OCI-LY3 (cell line): ENCODE data around the gene GRID1.

Experiments used
- EZH2phosphoT487 ChIP-seq: fragments of 200-600 bp; shearing (Covaris generic); IDR thresholded peaks from 2 replicates; pipeline ENCODE4 v1.6.1; 2018; ENCODE audit warnings: antibody characterized with exemption, mixed run types, low read depth
- TF ChIP-seq, protein P1 (sequence below): fragments of 200-600, 300-600 bp; sonication (generic); IDR thresholded peaks from 2 replicates; pipeline ENCODE4 v1.5.1; 2014; ENCODE audit warnings: antibody characterized with exemption, low read length, low read depth

DNA sequence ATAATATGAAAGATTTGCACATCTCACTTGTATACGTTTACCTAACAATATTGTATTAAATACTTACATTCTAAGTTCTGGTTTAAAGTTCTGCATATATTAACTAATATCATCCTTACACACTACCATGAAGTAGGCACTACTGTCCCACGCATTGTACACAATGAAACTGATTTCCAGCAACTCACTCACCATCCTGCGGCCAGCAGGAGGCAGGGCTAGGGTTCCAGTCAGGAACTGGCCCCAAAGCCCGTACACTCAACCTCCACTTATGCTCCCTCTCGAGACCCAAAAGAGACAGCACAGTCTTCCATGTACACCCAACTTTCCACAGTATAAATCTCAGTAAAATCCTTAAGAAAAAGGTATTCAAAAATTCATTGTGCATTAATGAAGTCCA, 41.4 kb downstream of the GRID1 start:
- TF ChIP-seq, protein P1, sequence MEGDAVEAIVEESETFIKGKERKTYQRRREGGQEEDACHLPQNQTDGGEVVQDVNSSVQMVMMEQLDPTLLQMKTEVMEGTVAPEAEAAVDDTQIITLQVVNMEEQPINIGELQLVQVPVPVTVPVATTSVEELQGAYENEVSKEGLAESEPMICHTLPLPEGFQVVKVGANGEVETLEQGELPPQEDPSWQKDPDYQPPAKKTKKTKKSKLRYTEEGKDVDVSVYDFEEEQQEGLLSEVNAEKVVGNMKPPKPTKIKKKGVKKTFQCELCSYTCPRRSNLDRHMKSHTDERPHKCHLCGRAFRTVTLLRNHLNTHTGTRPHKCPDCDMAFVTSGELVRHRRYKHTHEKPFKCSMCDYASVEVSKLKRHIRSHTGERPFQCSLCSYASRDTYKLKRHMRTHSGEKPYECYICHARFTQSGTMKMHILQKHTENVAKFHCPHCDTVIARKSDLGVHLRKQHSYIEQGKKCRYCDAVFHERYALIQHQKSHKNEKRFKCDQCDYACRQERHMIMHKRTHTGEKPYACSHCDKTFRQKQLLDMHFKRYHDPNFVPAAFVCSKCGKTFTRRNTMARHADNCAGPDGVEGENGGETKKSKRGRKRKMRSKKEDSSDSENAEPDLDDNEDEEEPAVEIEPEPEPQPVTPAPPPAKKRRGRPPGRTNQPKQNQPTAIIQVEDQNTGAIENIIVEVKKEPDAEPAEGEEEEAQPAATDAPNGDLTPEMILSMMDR: no peak
- no peak for TF ChIP-seq EZH2phosphoT487
